Activated CD4-positive, alpha-beta T cell treated with anti-CD3 and anti-CD28 coated beads, Interleukin-2, amount 10 ng/mL, durations not matched to agents 7 days and 5 days (primary cell): Measurements from ENCODE around the gene PRXL2C. TPM values are rescaled to one million over a fixed set of nuclear protein-coding genes. Genes with fewer than 3 reads are reported as not detected.

Experiments
- CTCF ChIA-PET: fragments of 350-600 bp; sonication (Branson Sonifier 250); formaldehyde crosslinking; loops from one replicate; lab custom pipeline; 2021; ENCODE audit warnings: antibody characterized with exemption; lab: Charles Lee
- POLR2A ChIA-PET: fragments of 350-600 bp; sonication (Branson Sonifier 250); formaldehyde crosslinking; loops from one replicate; lab custom pipeline; 2021; ENCODE audit warnings: antibody characterized with exemption; lab: Charles Lee
- DNase-seq: peaks from one replicate; pipeline ENCODE4 v3.0.0-alpha.2; 2020
- H3K27ac Mint-ChIP-seq: one replicate; pipeline ENCODE4 v1.8.0; 2021; ENCODE audit warnings: mild to moderate bottlenecking, moderate library complexity, mixed read lengths
- H3K27me3 Mint-ChIP-seq: one replicate; pipeline ENCODE4 v1.8.0; 2021; ENCODE audit warnings: mixed read lengths
- H3K36me3 Mint-ChIP-seq: one replicate; pipeline ENCODE4 v1.8.0; 2021; ENCODE audit warnings: low read depth, mixed read lengths
- H3K4me1 Mint-ChIP-seq: one replicate; pipeline ENCODE4 v1.8.0; 2021; ENCODE audit warnings: mixed read lengths
- H3K4me3 Mint-ChIP-seq: one replicate; pipeline ENCODE4 v1.8.0; 2021; ENCODE audit warnings: mild to moderate bottlenecking, moderate library complexity, mixed read lengths
- H3K9me3 Mint-ChIP-seq: one replicate; pipeline ENCODE4 v1.8.0; 2021; ENCODE audit warnings: mixed read lengths
- total RNA-seq, 2 experiments: library from RNA; stranded (reverse); gene quantifications; one replicate each; pipeline ENCODE4 v1.2.3, GENCODE V29; 2021

PRXL2C gene
- total RNA-seq, 2 experiments from 2014 or later: 5.0 to 5.6 TPM

GRCh38 chr9:96596601-96597111 lies 58.5 kb downstream of the PRXL2C start:
- H3K27me3 Mint-ChIP-seq: peaks cover 2% of the 10 kb centered on the region
- ChIA-PET POLR2A (no interaction called here), CTCF (no interaction called here)
- no peaks in the 10 kb centered on the region for H3K4me1 Mint-ChIP-seq
- H3K27ac Mint-ChIP-seq: no peak overlapping the region
- DNase-seq: no peak
- no peaks in the 10 kb centered on the region for H3K9me3 Mint-ChIP-seq
- no peaks in the 10 kb centered on the region for H3K36me3 Mint-ChIP-seq
- H3K4me3 Mint-ChIP-seq: no peak overlapping the region

Other genes starting within 250 kb of the PRXL2C start
- 10 to 100 TPM; 32.3 to 32.5 TPM for gene ZNF367, start 236.9 kb downstream of the PRXL2C start, total RNA-seq
- 1 to 10 TPM; 5.0 to 6.1 TPM for gene HABP4, start 205.1 kb downstream of the PRXL2C start, total RNA-seq
- under 1 TPM; 0.62 to 0.83 TPM for gene CDC14B, start 35.5 kb downstream of the PRXL2C start, total RNA-seq
- gene ZNF510, start 122.8 kb upstream of the PRXL2C start, total RNA-seq: 10 to 100 TPM; 12.4 to 12.6 TPM
- 1 to 10 TPM; 4.1 to 5.9 TPM for gene ZNF782, start 199.2 kb upstream of the PRXL2C start, total RNA-seq